Spleen (tissue), 7 donors: ENCODE results near the gene ITPR2.

Experiments used
- CTCF ChIP-seq, 11 experiments: fragments of 200-600 bp in 7 of 11; fragments of 450-650 bp in 4 of 11; sonication (generic) in 4 of 11; IDR thresholded peaks in 8 of 11; conservative IDR thresholded peaks in 3 of 11; 1 replicate in 7 of 11; 2 replicates in 4 of 11; pipeline versions ENCODE4 v1.4.0 to v1.8.0; 2016 to 2021; ENCODE audit warnings: antibody characterized with exemption in 11 of 11, inconsistent platforms in 4 of 11, mild to moderate bottlenecking in 1 of 11
- POLR2AphosphoS5 ChIP-seq, 3 donors: sonication (generic); formaldehyde crosslinking; IDR thresholded peaks; one replicate each; pipeline ENCODE4 v1.5.1; 2017; ENCODE audit warnings: antibody characterized with exemption in 3 of 3
- donor health status: DM: no; HTN: no; CAD: no; lungs with moderate emphysema.
- donor health status: DM: no; HTN: no; CAD: no.
- donor health status: DM: no; HTN: no; CAD: no.

- TF ChIP-seq CTCF (IDR thresholded peaks at IDR 0.05 in 8 of 11, conservative IDR thresholded peaks at IDR 0.05 in 3 of 11) (no peak), POLR2AphosphoS5 (IDR thresholded peaks at IDR 0.05) (no peak)
Measured at GRCh38 chr12:26299751-26300150, 533.2 kb downstream of the ITPR2 start.
